ENCODE measurements around the gene DDX1.

DNA sequence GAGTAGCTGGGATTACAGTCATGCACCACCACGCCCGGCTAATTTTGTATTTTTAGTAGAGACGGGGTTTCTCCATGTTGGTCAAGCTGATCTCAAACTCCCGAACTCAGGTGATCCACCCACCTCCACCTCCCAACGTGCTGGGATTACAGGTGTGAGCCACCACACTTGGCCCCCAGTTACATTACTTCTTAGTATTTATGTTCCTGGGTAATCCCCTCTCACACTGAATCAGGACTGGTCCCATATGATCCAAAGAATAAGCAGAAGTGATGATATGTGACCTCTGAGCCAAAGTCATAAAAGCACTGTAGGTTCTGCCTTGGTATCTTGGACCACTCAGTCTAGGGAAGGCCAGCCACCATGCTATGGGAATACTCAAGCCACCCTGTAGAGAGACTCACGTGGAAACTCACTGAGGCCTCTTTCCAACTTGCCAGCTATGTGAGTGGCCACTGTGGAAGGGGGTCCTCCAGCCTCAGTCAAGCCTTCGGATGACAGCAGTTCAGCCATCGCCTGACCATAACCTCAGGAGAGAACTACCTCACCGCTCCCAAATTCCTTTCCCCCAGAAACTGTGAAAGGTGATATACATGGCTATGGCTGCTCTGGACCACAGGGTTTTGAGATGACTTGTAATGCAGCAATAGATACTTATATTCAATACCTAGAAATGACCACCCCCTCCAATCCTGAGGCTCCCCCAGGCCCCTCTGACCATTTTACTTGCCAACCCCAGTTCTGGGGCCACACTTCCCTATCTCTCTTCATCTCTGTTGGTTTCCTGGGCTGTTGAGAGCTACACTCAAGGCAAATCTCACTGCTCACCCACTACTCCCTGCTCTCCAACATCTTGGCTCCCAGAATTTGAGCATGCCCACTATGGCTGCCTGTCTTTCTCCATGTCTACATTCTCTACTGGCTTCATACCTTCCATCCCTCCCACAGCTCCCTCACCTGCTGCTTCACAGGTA is 80.5 kb downstream of the DDX1 start:
- TF ChIP-seq, protein P1, sequence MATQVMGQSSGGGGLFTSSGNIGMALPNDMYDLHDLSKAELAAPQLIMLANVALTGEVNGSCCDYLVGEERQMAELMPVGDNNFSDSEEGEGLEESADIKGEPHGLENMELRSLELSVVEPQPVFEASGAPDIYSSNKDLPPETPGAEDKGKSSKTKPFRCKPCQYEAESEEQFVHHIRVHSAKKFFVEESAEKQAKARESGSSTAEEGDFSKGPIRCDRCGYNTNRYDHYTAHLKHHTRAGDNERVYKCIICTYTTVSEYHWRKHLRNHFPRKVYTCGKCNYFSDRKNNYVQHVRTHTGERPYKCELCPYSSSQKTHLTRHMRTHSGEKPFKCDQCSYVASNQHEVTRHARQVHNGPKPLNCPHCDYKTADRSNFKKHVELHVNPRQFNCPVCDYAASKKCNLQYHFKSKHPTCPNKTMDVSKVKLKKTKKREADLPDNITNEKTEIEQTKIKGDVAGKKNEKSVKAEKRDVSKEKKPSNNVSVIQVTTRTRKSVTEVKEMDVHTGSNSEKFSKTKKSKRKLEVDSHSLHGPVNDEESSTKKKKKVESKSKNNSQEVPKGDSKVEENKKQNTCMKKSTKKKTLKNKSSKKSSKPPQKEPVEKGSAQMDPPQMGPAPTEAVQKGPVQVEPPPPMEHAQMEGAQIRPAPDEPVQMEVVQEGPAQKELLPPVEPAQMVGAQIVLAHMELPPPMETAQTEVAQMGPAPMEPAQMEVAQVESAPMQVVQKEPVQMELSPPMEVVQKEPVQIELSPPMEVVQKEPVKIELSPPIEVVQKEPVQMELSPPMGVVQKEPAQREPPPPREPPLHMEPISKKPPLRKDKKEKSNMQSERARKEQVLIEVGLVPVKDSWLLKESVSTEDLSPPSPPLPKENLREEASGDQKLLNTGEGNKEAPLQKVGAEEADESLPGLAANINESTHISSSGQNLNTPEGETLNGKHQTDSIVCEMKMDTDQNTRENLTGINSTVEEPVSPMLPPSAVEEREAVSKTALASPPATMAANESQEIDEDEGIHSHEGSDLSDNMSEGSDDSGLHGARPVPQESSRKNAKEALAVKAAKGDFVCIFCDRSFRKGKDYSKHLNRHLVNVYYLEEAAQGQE (IDR thresholded peaks at IDR 0.05; ENCODE audit: insufficient read depth in 1 of 2, low read depth in 2 of 2, low read length in 2 of 2): no peak
- TF ChIP-seq TAF1 (IDR thresholded peaks at IDR 0.05; ENCODE audit: borderline replicate concordance, insufficient read depth, low read length) (no peak), FOXP2 (optimal IDR thresholded peaks at IDR 0.05; ENCODE audit: borderline replicate concordance, extremely low read depth, extremely low read length, insufficient read depth) (no peak), SIN3A (IDR thresholded peaks at IDR 0.05; ENCODE audit: borderline replicate concordance, insufficient read depth, low read length) (no peak), POLR2AphosphoS5 (IDR thresholded peaks at IDR 0.05; ENCODE audit: low read depth, low read length) (no peak)

Measured in PFSK-1 (cell line).